Measurements from ENCODE around the gene ACOX1. TPM values are rescaled to one million over a fixed set of nuclear protein-coding genes. Genes with fewer than 3 reads are reported as not detected.

Gene ACOX1
- total RNA-seq, 1 donor from 2014 or later: 52.9 TPM

DNA sequence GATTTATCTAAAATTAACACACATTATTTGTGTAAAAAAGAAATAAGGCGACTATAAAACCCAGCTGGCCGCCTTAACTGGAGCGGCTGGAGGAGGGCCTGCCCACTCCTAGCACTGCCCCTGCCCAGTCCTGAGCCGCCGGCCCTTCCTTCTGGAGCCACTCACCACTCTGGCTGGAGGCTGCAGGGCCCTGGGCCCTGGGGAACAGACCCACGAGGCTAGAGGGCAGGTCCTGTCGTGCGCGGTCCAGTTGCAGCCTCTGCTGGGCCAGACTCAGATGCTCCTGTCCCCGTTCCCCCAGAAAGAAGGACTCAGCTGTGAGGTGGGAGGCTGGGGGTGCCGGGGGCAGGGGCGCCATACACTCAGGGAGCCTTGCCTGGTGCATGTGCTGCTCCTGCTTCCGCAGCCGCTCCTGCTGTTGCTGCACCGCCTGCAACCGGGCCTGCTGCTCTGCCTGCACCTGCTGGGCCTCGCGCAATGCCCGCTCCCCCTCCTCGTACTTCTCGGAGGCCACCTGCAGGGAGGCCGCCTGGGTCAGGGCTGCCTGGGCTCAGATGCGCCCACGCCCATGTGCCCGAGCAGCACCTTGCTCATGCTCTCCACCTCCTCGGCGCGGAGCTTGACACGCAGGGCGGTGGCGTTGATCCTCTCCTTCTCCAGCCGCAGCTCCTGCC lies 65.3 kb downstream of the ACOX1 start:
- no peaks in the 10 kb centered on the region for H3K36me3 Mint-ChIP-seq (ENCODE audit: unreplicated experiment)
- H3K27me3 Mint-ChIP-seq (ENCODE audit: unreplicated experiment): peaks cover 5% of the 10 kb centered on the region
- peaks cover 9% of the 10 kb centered on the region for H3K4me1 Mint-ChIP-seq (ENCODE audit: low read depth, unreplicated experiment)
- H3K27ac Mint-ChIP-seq (ENCODE audit: unreplicated experiment): no peak overlapping the region
- H3K4me3 Mint-ChIP-seq (ENCODE audit: unreplicated experiment): no peak overlapping the region
- H3K9me3 Mint-ChIP-seq (ENCODE audit: unreplicated experiment): peaks cover 6% of the 10 kb centered on the region
- no peak for DNase-seq
- TF ChIP-seq, protein P1, sequence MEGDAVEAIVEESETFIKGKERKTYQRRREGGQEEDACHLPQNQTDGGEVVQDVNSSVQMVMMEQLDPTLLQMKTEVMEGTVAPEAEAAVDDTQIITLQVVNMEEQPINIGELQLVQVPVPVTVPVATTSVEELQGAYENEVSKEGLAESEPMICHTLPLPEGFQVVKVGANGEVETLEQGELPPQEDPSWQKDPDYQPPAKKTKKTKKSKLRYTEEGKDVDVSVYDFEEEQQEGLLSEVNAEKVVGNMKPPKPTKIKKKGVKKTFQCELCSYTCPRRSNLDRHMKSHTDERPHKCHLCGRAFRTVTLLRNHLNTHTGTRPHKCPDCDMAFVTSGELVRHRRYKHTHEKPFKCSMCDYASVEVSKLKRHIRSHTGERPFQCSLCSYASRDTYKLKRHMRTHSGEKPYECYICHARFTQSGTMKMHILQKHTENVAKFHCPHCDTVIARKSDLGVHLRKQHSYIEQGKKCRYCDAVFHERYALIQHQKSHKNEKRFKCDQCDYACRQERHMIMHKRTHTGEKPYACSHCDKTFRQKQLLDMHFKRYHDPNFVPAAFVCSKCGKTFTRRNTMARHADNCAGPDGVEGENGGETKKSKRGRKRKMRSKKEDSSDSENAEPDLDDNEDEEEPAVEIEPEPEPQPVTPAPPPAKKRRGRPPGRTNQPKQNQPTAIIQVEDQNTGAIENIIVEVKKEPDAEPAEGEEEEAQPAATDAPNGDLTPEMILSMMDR (IDR thresholded peaks at IDR 0.05; ENCODE audit: partially characterized antibody, unreplicated experiment): no peak

DNA sequence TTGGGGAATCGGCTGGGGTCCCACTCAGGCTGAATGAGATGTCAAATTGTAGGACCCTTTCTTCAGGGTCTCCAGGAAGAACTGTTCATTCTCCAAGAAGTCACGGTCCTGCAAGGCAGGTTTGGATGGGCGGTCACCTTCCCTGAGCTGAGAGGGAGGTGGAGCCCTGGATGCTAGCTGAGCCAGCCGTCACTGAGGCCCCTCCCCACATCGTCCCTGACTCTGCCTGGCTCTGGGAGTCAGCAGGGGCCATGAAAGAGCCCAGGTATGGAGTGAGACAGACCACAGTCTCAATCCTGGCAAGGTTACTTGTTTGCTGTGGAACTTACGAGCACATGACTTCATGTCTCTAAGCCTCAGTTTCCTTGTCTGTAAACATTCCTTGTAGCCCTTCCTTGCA lies 68.3 kb downstream of the ACOX1 start:
- H3K4me1 Mint-ChIP-seq (ENCODE audit: low read depth, unreplicated experiment): peaks cover 3% of the 10 kb centered on the region
- H3K4me3 Mint-ChIP-seq (ENCODE audit: unreplicated experiment): no peak overlapping the region
- no peak for DNase-seq
- H3K27me3 Mint-ChIP-seq (ENCODE audit: unreplicated experiment): peaks cover 4% of the 10 kb centered on the region
- no peaks in the 10 kb centered on the region for H3K36me3 Mint-ChIP-seq (ENCODE audit: unreplicated experiment)
- TF ChIP-seq, protein P1 (IDR thresholded peaks at IDR 0.05; ENCODE audit: partially characterized antibody, unreplicated experiment): no peak
- peaks cover 1% of the 10 kb centered on the region for H3K9me3 Mint-ChIP-seq (ENCODE audit: unreplicated experiment)
- H3K27ac Mint-ChIP-seq (ENCODE audit: unreplicated experiment): no peak overlapping the region

DNA sequence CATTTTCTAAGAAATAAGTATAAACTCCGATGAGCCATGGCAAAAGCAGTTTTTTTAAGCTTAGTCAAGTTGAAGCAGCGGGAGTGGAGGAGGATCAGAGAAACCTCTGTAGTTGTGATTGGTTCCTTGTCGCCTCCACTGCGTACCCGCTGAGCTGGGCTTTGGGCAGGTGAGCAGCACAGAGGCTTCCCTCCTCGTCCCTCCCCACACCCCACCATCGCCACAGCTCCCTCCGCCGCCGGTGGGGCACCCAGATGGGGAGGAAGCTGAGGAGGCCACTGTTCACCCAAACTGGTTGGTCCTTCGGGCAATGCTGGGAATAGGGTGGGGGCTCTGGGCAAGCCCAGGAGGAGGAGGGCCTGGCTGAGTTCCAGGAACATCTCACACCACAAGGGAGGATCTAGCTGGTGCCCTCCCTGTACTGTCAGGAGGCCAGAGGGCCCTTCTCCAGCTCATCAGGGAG lies 69.1 kb downstream of the ACOX1 start:
- Mint-ChIP-seq H3K27ac (ENCODE audit: unreplicated experiment) (no peak overlapping the region), H3K9me3 (ENCODE audit: unreplicated experiment) (peaks cover 1% of the 10 kb centered on the region), H3K36me3 (ENCODE audit: unreplicated experiment) (no peaks in the 10 kb centered on the region), H3K4me1 (ENCODE audit: low read depth, unreplicated experiment) (peaks cover 3% of the 10 kb centered on the region), H3K27me3 (ENCODE audit: unreplicated experiment) (peaks cover 6% of the 10 kb centered on the region), H3K4me3 (ENCODE audit: unreplicated experiment) (no peak overlapping the region)
- TF ChIP-seq, protein P1 (IDR thresholded peaks at IDR 0.05; ENCODE audit: partially characterized antibody, unreplicated experiment): no peak
- no peak for DNase-seq

DNA sequence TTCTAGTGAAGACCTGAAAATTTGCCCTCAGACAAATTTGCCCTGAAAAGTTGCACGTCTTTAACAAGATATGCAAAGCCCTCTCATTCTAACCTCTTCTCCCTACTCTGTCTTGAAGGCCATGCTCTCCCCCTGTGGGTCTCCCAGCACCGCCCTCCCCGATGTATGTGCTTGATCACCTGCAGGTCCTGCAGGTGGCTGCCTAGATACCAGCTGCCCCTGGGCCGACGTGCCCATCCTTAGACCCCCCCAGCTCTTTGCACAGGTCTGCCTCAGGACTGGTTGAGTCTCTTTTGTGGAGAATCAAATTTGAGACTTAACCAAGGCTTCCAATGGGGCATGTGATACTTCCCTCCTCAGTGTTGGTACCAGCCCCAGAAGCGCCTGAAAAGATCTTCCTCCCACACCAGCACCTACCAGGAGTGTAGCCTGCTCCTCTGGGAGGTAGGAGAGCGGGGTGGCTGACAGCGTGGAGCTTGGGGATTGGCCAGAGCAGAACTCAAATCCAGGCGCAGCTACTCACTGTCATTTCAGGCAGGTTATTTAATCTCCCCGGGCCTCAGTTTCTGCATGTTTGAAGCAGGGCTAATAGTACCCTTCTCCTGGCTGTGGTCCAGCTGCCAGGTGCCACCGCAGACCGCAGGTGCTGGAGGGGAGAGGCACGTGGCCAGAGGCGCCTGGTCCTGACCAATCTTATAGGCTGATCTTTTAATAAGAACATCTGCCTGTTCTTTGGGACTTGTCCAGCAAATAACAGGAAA lies 69.7 kb downstream of the ACOX1 start:
- no peak for DNase-seq
- Mint-ChIP-seq H3K4me1 (ENCODE audit: low read depth, unreplicated experiment) (peaks cover 1% of the 10 kb centered on the region), H3K27me3 (ENCODE audit: unreplicated experiment) (peaks cover 6% of the 10 kb centered on the region), H3K36me3 (ENCODE audit: unreplicated experiment) (no peaks in the 10 kb centered on the region), H3K9me3 (ENCODE audit: unreplicated experiment) (peaks cover 1% of the 10 kb centered on the region), H3K4me3 (ENCODE audit: unreplicated experiment) (peak overlapping the region; percentile 20), H3K27ac (ENCODE audit: unreplicated experiment) (peak overlapping the region; percentile 33)
- TF ChIP-seq, protein P1 (IDR thresholded peaks at IDR 0.05; ENCODE audit: partially characterized antibody, unreplicated experiment): no peak

DNA sequence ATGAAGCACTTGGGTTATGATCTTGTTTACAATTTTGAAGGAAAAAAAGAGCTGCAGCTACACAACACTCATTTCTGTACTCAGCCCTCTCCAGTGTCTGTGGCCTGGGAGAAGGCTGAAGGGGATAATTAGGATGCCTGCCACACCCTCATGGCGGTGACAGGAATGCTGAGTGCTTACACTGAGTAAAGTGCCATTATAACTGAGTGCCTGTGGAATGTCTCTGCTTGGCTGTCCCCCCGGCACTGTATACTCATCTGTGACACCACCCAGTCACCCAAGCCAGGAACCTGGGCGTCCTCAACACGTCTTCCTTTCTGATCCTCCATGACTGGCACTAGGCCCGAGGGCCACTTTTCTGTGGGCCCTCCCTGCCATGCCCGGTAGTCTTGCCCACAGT lies 70.8 kb downstream of the ACOX1 start:
- Mint-ChIP-seq H3K27ac (ENCODE audit: unreplicated experiment) (no peak overlapping the region), H3K4me3 (ENCODE audit: unreplicated experiment) (no peak overlapping the region), H3K9me3 (ENCODE audit: unreplicated experiment) (peaks cover 4% of the 10 kb centered on the region), H3K4me1 (ENCODE audit: low read depth, unreplicated experiment) (no peaks in the 10 kb centered on the region), H3K36me3 (ENCODE audit: unreplicated experiment) (no peaks in the 10 kb centered on the region), H3K27me3 (ENCODE audit: unreplicated experiment) (peaks cover 6% of the 10 kb centered on the region)
- DNase-seq: no peak
- TF ChIP-seq, protein P1 (IDR thresholded peaks at IDR 0.05; ENCODE audit: partially characterized antibody, unreplicated experiment): no peak

Measured in glutamatergic neuron (in vitro differentiated cells).